H1 (cell line): ENCODE results near the gene RAB5B. TPM values are rescaled to one million over a fixed set of nuclear protein-coding genes. Genes with fewer than 3 reads are reported as not detected.
A peak's percentile ranks its signal among the peaks of the same experiment; 100 is the strongest.

ENCODE experiments used
- CREB1 ChIP-seq: IDR thresholded peaks from 2 replicates; pipeline ENCODE4 v1.6.1; 2012; ENCODE audit warnings: inconsistent platforms
- CTCF ChIP-seq, 3 experiments: IDR thresholded peaks; 1 replicate in 2 of 3; 2 replicates in 1 of 3; pipeline versions ENCODE4 v1.5.1 to v1.6.1; 2011; ENCODE audit warnings: low read length in 3 of 3, mild to moderate bottlenecking in 3 of 3, inconsistent platforms in 2 of 3, low read depth in 1 of 3, moderate library complexity in 1 of 3; ENCODE audit not compliant: insufficient read depth in 1 of 3; ENCODE audit errors: control extremely low read depth in 1 of 3
- EP300 ChIP-seq, 2 experiments: IDR thresholded peaks; 1 replicate in 1 of 2; 2 replicates in 1 of 2; pipeline ENCODE4 v1.6.1; 2011 to 2012; ENCODE audit warnings: low read depth in 2 of 2, low read length in 2 of 2, mild to moderate bottlenecking in 2 of 2, borderline replicate concordance in 1 of 2, inconsistent platforms in 1 of 2, moderate library complexity in 1 of 2
- EZH2 ChIP-seq: fragments of 200-600 bp; sonication (generic); IDR thresholded peaks from 2 replicates; pipeline ENCODE4 v1.7.1; 2012; ENCODE audit warnings: low read depth, mild to moderate bottlenecking, moderate library complexity, low read length, inconsistent platforms; ENCODE audit not compliant: severe bottlenecking
- FOSL1 ChIP-seq: IDR thresholded peaks from 2 replicates; pipeline ENCODE4 v1.6.1; 2011; ENCODE audit warnings: mild to moderate bottlenecking, low read depth, low read length, moderate library complexity; ENCODE audit not compliant: insufficient read depth
- GABPA ChIP-seq: IDR thresholded peaks from 2 replicates; pipeline ENCODE4 v1.6.1; 2011; ENCODE audit warnings: mild to moderate bottlenecking, low read length, moderate library complexity, borderline replicate concordance; ENCODE audit not compliant: insufficient read depth
- HDAC6 ChIP-seq: IDR thresholded peaks from one replicate; pipeline ENCODE4 v1.7.1; 2012; ENCODE audit warnings: low read depth, mild to moderate bottlenecking, inconsistent platforms, low read length, moderate library complexity
- KDM4A ChIP-seq: IDR thresholded peaks from one replicate; pipeline ENCODE4 v1.7.1; 2012; ENCODE audit warnings: low read depth, mild to moderate bottlenecking, moderate library complexity, low read length, inconsistent platforms; ENCODE audit not compliant: severe bottlenecking
- MAFK ChIP-seq: IDR thresholded peaks from 2 replicates; pipeline ENCODE4 v1.6.1; 2012; ENCODE audit warnings: low read depth, mild to moderate bottlenecking, improper control_type of control experiment, low read length
- NRF1 ChIP-seq: IDR thresholded peaks from 2 replicates; pipeline ENCODE4 v1.6.1; 2011; ENCODE audit warnings: mild to moderate bottlenecking, low read depth, low read length, improper control_type of control experiment
- PHF8 ChIP-seq: fragments of 200-600 bp; sonication (generic); conservative IDR thresholded peaks from 2 replicates; pipeline ENCODE4 v1.7.1; 2012; ENCODE audit warnings: low read depth, mild to moderate bottlenecking, inconsistent platforms, low read length, moderate library complexity
- POLR2AphosphoS5 ChIP-seq: IDR thresholded peaks from 2 replicates; pipeline ENCODE4 v1.6.1; 2011; ENCODE audit warnings: low read depth, low read length
- POU5F1 ChIP-seq: IDR thresholded peaks from 2 replicates; pipeline ENCODE4 v1.6.1; 2011; ENCODE audit warnings: low read depth, mild to moderate bottlenecking, low read length, moderate library complexity
- RNF2 ChIP-seq: fragments of 200-900, 300-1000 bp; sonication (generic); IDR thresholded peaks from 2 replicates; pipeline ENCODE4 v1.7.1; 2016; ENCODE audit warnings: borderline replicate concordance, low read depth, mild to moderate bottlenecking, antibody characterized with exemption, low read length; ENCODE audit not compliant: poor library complexity, severe bottlenecking; ENCODE audit errors: missing control alignments
- SIN3A ChIP-seq, 2 experiments: IDR thresholded peaks in 1 of 2; conservative IDR thresholded peaks in 1 of 2; 2 replicates each; pipeline ENCODE4 v1.6.1; 2011 to 2012; ENCODE audit warnings: low read length in 2 of 2, improper control_type of control experiment in 1 of 2, low read depth in 1 of 2, mild to moderate bottlenecking in 1 of 2
- SRF ChIP-seq: IDR thresholded peaks from 2 replicates; pipeline ENCODE4 v1.6.1; 2011; ENCODE audit warnings: mild to moderate bottlenecking, low read depth, low read length, moderate library complexity
- TAF7 ChIP-seq: optimal IDR thresholded peaks from 2 replicates; pipeline ENCODE3; 2011; ENCODE audit warnings: low read depth, mild to moderate bottlenecking, inconsistent platforms, low read length, moderate library complexity, borderline replicate concordance
- TCF12 ChIP-seq: IDR thresholded peaks from 2 replicates; pipeline ENCODE4 v1.6.1; 2011; ENCODE audit warnings: low read depth, mild to moderate bottlenecking, low read length
- TEAD4 ChIP-seq: IDR thresholded peaks from 2 replicates; pipeline ENCODE4 v1.6.1; 2012; ENCODE audit warnings: low read depth, low read length, inconsistent platforms, mixed read lengths
- YY1 ChIP-seq: IDR thresholded peaks from 2 replicates; pipeline ENCODE4 v1.6.1; 2011; ENCODE audit warnings: low read depth, mild to moderate bottlenecking, low read length
- polyA plus RNA-seq, 7 experiments: library from polyadenylated mRNA; depleted of rRNA in 3 of 7; stranded (reverse) in 5 of 7; unstranded in 2 of 7; fragments of >200 nt in 5 of 7; fragments of 200-250 nt in 2 of 7; gene quantifications; 1 replicate in 5 of 7; 2 replicates in 1 of 7; 4 replicates in 1 of 7; pipeline versions ENCODE4 v1.2.1 to v1.2.3, GENCODE V29; 2011 to 2013; ENCODE audit warnings: missing spikeins in 2 of 7, mixed read lengths in 2 of 7
- total RNA-seq: library from RNA; stranded (reverse); fragmentation: NEBNext Ultra II Directional; extraction: Animal tissue kit (Norgen Biotek cat#: 25700); gene quantifications from 2 replicates; pipeline ENCODE4 v1.2.1, GENCODE V29; 2021

The RAB5B gene
- total and polyA plus RNA-seq, 2 of the 8 experiments (the other 6 are each of a cell fraction or from before 2014, with no cell fraction given): 56.7 to 62.4 TPM

- no peak for TF ChIP-seq TEAD4
- TF ChIP-seq RNF2: no peak
- peak; percentile 45 to 89; a peak in 1 of 4 replicates for TF ChIP-seq SIN3A (conservative IDR thresholded peaks at IDR 0.05 in 1 of 2, IDR thresholded peaks at IDR 0.05 in 1 of 2; ENCODE audit: low read depth in 1 of 2, low read length in 2 of 2)
- TF ChIP-seq TAF7: no peak
- no peak for TF ChIP-seq EP300 (IDR thresholded peaks at IDR 0.05; ENCODE audit: borderline replicate concordance in 1 of 2, low read depth in 2 of 2, low read length in 2 of 2)
- TF ChIP-seq PHF8: peak; percentile 63
- TF ChIP-seq FOSL1: no peak
- TF ChIP-seq HDAC6: no peak
- no peak for TF ChIP-seq MAFK
- TF ChIP-seq POU5F1: no peak
- no peak for TF ChIP-seq TCF12
- TF ChIP-seq SRF: no peak
- TF ChIP-seq NRF1: no peak
- peak; percentile 51 to 66 (median 59) for TF ChIP-seq CTCF (IDR thresholded peaks at IDR 0.05; ENCODE audit: control extremely low read depth in 1 of 3, insufficient read depth in 1 of 3, low read depth in 1 of 3, low read length in 3 of 3)
- TF ChIP-seq EZH2: no peak
- TF ChIP-seq POLR2AphosphoS5: peak; percentile 83
- TF ChIP-seq CREB1: 0 out of 2 replicates have a peak, but pooled peaks have one; percentile 7
- peak; percentile 85; the same call in 1 of the 2 replicates for TF ChIP-seq GABPA
- TF ChIP-seq KDM4A: no peak
- peak; percentile 97 for TF ChIP-seq YY1
Observed at GRCh38 chr12:55926738-55927587, 46.9 kb upstream of the RAB5B start (continued).
